EL (cell line): ENCODE data around the gene NXPH1.

Experiments used
- DNase-seq: peaks from one replicate; pipeline ENCODE4 v3.0.0-alpha.2; 2016

Gene NXPH1

GRCh38 chr7:8511855-8512254 lies 78.4 kb downstream of the NXPH1 start:
- DNase-seq = no peak

- DNase-seq = no peak
Measured at GRCh38 chr7:8514781-8515519, 81.5 kb downstream of the NXPH1 start.

- DNase-seq = no peak
Measured at GRCh38 chr7:8515640-8516185, 82.3 kb downstream of the NXPH1 start.

- DNase-seq = no peak
Measured at GRCh38 chr7:8516976-8517375, 83.6 kb downstream of the NXPH1 start.

GRCh38 chr7:8528311-8528710 lies 94.9 kb downstream of the NXPH1 start:
- no peak for DNase-seq

- DNase-seq = no peak
Measured at GRCh38 chr7:8531991-8532515, 98.6 kb downstream of the NXPH1 start.

- DNase-seq = no peak
Measured at GRCh38 chr7:8536431-8536830, 103.0 kb downstream of the NXPH1 start.

- DNase-seq = no peak
Measured at GRCh38 chr7:8549046-8549445, 115.6 kb downstream of the NXPH1 start.

GRCh38 chr7:8560501-8560900 lies 127.1 kb downstream of the NXPH1 start:
- DNase-seq = no peak

- DNase-seq = no peak
Measured at GRCh38 chr7:8561449-8561848, 128.0 kb downstream of the NXPH1 start.

- DNase-seq = no peak
Measured at GRCh38 chr7:8564281-8564680, 130.9 kb downstream of the NXPH1 start.

GRCh38 chr7:8566016-8566415 lies 132.6 kb downstream of the NXPH1 start:
- DNase-seq = no peak

- no peak for DNase-seq
Measured at GRCh38 chr7:8567626-8568025, 134.2 kb downstream of the NXPH1 start.

GRCh38 chr7:8579661-8580194 lies 146.3 kb downstream of the NXPH1 start:
- DNase-seq = no peak

GRCh38 chr7:8581842-8582241 lies 148.4 kb downstream of the NXPH1 start:
- no peak for DNase-seq

- no peak for DNase-seq
Measured at GRCh38 chr7:8582728-8583127, 149.3 kb downstream of the NXPH1 start.

GRCh38 chr7:8585591-8585990 lies 152.2 kb downstream of the NXPH1 start:
- DNase-seq = no peak

GRCh38 chr7:8590225-8590624 lies 156.8 kb downstream of the NXPH1 start:
- no peak for DNase-seq

- no peak for DNase-seq
Measured at GRCh38 chr7:8590791-8591190, 157.4 kb downstream of the NXPH1 start.

- DNase-seq = no peak
Measured at GRCh38 chr7:8591289-8591688, 157.9 kb downstream of the NXPH1 start.

GRCh38 chr7:8592167-8592566 lies 158.8 kb downstream of the NXPH1 start:
- DNase-seq = no peak

- no peak for DNase-seq
Measured at GRCh38 chr7:8594115-8594514, 160.7 kb downstream of the NXPH1 start.

GRCh38 chr7:8597565-8597964 lies 164.2 kb downstream of the NXPH1 start:
- DNase-seq = no peak

- no peak for DNase-seq
Measured at GRCh38 chr7:8601121-8601520, 167.7 kb downstream of the NXPH1 start.

GRCh38 chr7:8605221-8605620 lies 171.8 kb downstream of the NXPH1 start:
- no peak for DNase-seq
